ENCODE measurements around the gene PKHD1. TPM values are rescaled to one million over a fixed set of nuclear protein-coding genes. Genes with fewer than 3 reads are reported as not detected.

Gene PKHD1
- total RNA-seq, 1 donor from 2014 or later = not detected

DNA sequence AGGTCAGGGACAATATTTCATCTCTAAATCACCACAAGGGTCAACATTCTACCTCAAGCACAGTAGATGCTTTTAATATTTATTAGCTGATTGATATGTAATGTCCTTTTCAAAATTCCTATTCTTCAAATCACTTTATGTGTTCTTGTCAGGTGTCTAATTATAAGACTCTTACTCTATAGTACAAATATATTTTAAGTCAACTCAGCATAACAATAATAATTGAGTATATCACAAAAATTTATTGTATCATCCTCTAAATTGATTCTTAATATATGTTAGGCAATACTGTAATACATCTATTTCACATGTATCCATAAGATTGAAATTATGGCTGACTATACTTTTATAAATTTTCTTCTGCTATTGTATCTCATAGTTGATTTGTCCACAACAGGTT, 423.9 kb downstream of the PKHD1 start:
- TF ChIP-seq CTCF (IDR thresholded peaks at IDR 0.05) = no peak
- DNase-seq (ENCODE audit: low spot score) = no peak
- H3K27me3 Mint-ChIP-seq (ENCODE audit: low read depth) = no peaks in the 10 kb centered on the region
- no peak overlapping the region for H3K4me3 Mint-ChIP-seq (ENCODE audit: unreplicated experiment)
- no peak overlapping the region for H3K27ac Mint-ChIP-seq (ENCODE audit: unreplicated experiment)
- H3K4me1 Mint-ChIP-seq (ENCODE audit: low read depth) = no peaks in the 10 kb centered on the region
- no peaks in the 10 kb centered on the region for H3K36me3 Mint-ChIP-seq (ENCODE audit: low read depth)
- H3K9me3 Mint-ChIP-seq (ENCODE audit: low read depth) = no peaks in the 10 kb centered on the region

GRCh38 chr6:51660767-51661166, 426.6 kb downstream of the PKHD1 start:
- no peak for TF ChIP-seq CTCF (IDR thresholded peaks at IDR 0.05)
- H3K4me3 Mint-ChIP-seq (ENCODE audit: unreplicated experiment) = no peak overlapping the region
- peaks cover 3% of the 10 kb centered on the region for H3K9me3 Mint-ChIP-seq (ENCODE audit: low read depth)
- no peaks in the 10 kb centered on the region for H3K4me1 Mint-ChIP-seq (ENCODE audit: low read depth)
- no peaks in the 10 kb centered on the region for H3K27me3 Mint-ChIP-seq (ENCODE audit: low read depth)
- H3K36me3 Mint-ChIP-seq (ENCODE audit: low read depth) = no peaks in the 10 kb centered on the region
- H3K27ac Mint-ChIP-seq (ENCODE audit: unreplicated experiment) = no peak overlapping the region
- DNase-seq (ENCODE audit: low spot score) = no peak

GRCh38 chr6:51657491-51657890, 429.9 kb downstream of the PKHD1 start:
- Mint-ChIP-seq H3K27ac (ENCODE audit: unreplicated experiment) (no peak overlapping the region), H3K36me3 (ENCODE audit: low read depth) (no peaks in the 10 kb centered on the region), H3K4me3 (ENCODE audit: unreplicated experiment) (no peak overlapping the region), H3K27me3 (ENCODE audit: low read depth) (no peaks in the 10 kb centered on the region), H3K9me3 (ENCODE audit: low read depth) (peaks cover 3% of the 10 kb centered on the region), H3K4me1 (ENCODE audit: low read depth) (no peaks in the 10 kb centered on the region)
- no peak for TF ChIP-seq CTCF (IDR thresholded peaks at IDR 0.05)
- DNase-seq (ENCODE audit: low spot score) = no peak

GRCh38 chr6:51655517-51655916, 431.9 kb downstream of the PKHD1 start:
- Mint-ChIP-seq H3K9me3 (ENCODE audit: low read depth) (peaks cover 3% of the 10 kb centered on the region), H3K36me3 (ENCODE audit: low read depth) (no peaks in the 10 kb centered on the region), H3K27me3 (ENCODE audit: low read depth) (no peaks in the 10 kb centered on the region), H3K27ac (ENCODE audit: unreplicated experiment) (no peak overlapping the region), H3K4me3 (ENCODE audit: unreplicated experiment) (no peak overlapping the region), H3K4me1 (ENCODE audit: low read depth) (no peaks in the 10 kb centered on the region)
- DNase-seq (ENCODE audit: low spot score) = no peak
- no peak for TF ChIP-seq CTCF (IDR thresholded peaks at IDR 0.05)

- TF ChIP-seq CTCF (IDR thresholded peaks at IDR 0.05) = no peak
- Mint-ChIP-seq H3K9me3 (ENCODE audit: low read depth) (peaks cover 3% of the 10 kb centered on the region), H3K4me1 (ENCODE audit: low read depth) (no peaks in the 10 kb centered on the region), H3K27me3 (ENCODE audit: low read depth) (no peaks in the 10 kb centered on the region), H3K4me3 (ENCODE audit: unreplicated experiment) (no peak overlapping the region), H3K27ac (ENCODE audit: unreplicated experiment) (no peak overlapping the region), H3K36me3 (ENCODE audit: low read depth) (no peaks in the 10 kb centered on the region)
- DNase-seq (ENCODE audit: low spot score) = no peak
Observed at GRCh38 chr6:51654647-51655046, 432.8 kb downstream of the PKHD1 start.
